Stomach smooth muscle (tissue), 2 donors: ENCODE results near the gene PBX1.
"Not testable (repeated sequence)": the region's sequence is repeated elsewhere in the genome, so short reads cannot be mapped to it uniquely, and the experiment has no call there.

Experiments
- H3K27ac ChIP-seq: one replicate; pipeline ENCODE4 v1.7.0; 2013; ENCODE audit warnings: mild to moderate bottlenecking, low read length, inconsistent platforms
- H3K27me3 ChIP-seq, 2 donors: one replicate each; pipeline ENCODE4 v1.7.0; 2013; ENCODE audit warnings: low read length in 2 of 2; ENCODE audit not compliant: insufficient read depth in 2 of 2, control insufficient read depth in 1 of 2
- H3K36me3 ChIP-seq, 2 donors: one replicate each; pipeline ENCODE4 v1.7.0; 2013; ENCODE audit warnings: low read length in 2 of 2; ENCODE audit not compliant: control insufficient read depth in 2 of 2, insufficient read depth in 2 of 2
- H3K4me1 ChIP-seq: one replicate; pipeline ENCODE4 v1.7.0; 2013; ENCODE audit warnings: low read length; ENCODE audit not compliant: control insufficient read depth, insufficient read depth
- H3K4me3 ChIP-seq, 2 donors: one replicate each; pipeline ENCODE4 v1.7.0; 2013; ENCODE audit warnings: low read length in 2 of 2
- H3K9ac ChIP-seq, 2 donors: one replicate each; pipeline ENCODE4 v1.7.0; 2013; ENCODE audit warnings: low read length in 2 of 2, mild to moderate bottlenecking in 1 of 2
- H3K9me3 ChIP-seq, 2 donors: one replicate each; pipeline ENCODE4 v1.7.0; 2013; ENCODE audit warnings: low read length in 2 of 2; ENCODE audit not compliant: control insufficient read depth in 2 of 2
- donor health status: healthy.
- donor health status: Pancreatic carcinoma.

The PBX1 gene

GRCh38 chr1:164643018-164643417 lies 84.0 kb downstream of the PBX1 start:
- no peak overlapping the region for H3K4me3 ChIP-seq
- no peaks in the 10 kb centered on the region for H3K36me3 ChIP-seq
- H3K27me3 ChIP-seq = no peaks in the 10 kb centered on the region
- H3K9me3 ChIP-seq = no peaks in the 10 kb centered on the region
- peaks cover 48% of the 10 kb centered on the region for H3K4me1 ChIP-seq
- no peak overlapping the region for H3K27ac ChIP-seq
- no peak overlapping the region for H3K9ac ChIP-seq

DNA sequence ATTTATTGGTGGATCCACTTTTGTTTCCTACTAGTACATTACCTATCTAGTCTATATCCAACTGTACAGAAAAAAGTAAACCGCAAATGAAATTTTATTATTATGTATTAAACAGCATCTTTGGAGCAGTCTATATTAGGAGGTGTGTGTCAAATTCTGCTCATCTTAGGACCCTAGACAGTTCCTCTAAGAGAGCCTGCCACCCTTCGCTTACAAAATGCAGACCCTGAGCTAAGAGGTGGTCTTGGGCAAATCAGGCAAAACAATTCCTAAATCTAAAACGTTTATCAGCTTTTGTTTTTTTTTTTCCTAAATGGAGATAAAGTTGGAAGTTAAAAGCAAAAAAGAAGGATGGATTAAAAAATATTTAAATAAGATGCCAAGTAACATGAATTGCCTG lies 85.3 kb downstream of the PBX1 start:
- H3K27ac ChIP-seq = peak overlapping the region; percentile 32
- no peaks in the 10 kb centered on the region for H3K36me3 ChIP-seq
- H3K9ac ChIP-seq = no peak overlapping the region
- peaks cover 50% of the 10 kb centered on the region for H3K4me1 ChIP-seq
- no peaks in the 10 kb centered on the region for H3K9me3 ChIP-seq
- H3K4me3 ChIP-seq = no peak overlapping the region
- H3K27me3 ChIP-seq = no peaks in the 10 kb centered on the region

DNA sequence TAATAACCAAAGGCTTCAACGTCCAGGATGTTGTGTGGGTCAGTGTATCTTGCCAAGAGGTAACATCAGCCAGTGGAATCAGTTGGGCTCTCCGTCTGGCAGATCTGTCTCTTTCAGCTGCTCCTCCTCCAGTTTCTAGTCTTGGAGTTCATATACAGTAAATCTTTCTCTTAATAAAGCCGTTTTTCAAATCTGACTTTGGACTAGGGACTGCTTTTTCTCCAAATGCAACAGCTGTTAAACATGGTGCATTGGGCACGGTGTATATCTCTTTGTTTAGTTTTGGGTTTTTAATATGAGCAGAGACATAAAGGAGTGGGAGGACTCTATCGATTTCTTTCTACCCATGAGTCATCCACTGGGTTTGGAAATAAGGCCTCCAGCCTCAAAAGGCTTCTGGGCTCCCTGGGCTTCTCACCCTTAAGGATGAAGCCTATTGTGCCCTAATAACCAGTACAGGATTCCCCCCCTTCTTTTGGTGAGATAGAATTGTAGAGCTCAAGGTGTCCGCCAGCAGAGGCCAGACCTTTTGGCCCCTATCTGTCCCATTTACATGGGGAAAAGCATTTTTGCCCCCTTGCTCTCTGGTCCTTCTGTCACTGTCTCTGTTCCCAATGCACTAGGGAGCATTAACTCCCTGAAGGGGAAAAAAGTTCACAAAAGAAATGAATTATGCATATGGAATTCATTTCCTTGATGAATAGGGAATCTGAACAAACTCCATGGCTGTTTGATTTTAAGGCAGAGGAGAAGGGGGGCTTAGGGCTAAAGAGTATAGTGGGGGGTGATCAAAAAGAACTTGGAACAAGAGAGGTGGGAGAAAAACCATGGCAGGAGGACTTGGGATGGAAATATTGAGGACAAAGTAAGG lies 86.0 kb downstream of the PBX1 start:
- Histone ChIP-seq H3K27ac (peak overlapping the region; percentile 32), H3K9me3 (no peaks in the 10 kb centered on the region), H3K36me3 (no peaks in the 10 kb centered on the region), H3K4me3 (peak overlapping the region in 1 of 2 donors; percentile 3), H3K4me1 (peaks cover 52% of the 10 kb centered on the region), H3K9ac (peak overlapping the region in 1 of 2 donors; percentile 13), H3K27me3 (no peaks in the 10 kb centered on the region)

DNA sequence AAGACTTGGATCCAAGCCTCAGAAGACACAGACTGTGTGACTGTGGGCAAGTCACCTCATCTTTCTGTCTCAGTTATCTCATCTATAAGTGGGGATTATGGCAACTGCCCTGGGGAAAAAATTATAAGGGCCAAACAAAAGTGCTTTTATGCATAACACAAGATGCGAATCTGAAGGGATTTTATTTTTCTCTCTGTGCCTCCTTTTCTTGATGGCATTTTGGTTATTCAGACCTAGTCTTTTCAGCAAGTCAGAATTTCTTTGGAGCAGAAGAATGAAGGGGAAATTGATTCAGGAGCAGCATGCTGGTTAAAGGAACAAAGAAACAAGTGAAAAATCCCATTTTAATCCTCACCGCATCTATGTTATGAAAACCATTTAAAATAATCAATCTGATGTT lies 86.9 kb downstream of the PBX1 start:
- Histone ChIP-seq H3K4me1 (peaks cover 52% of the 10 kb centered on the region), H3K36me3 (no peaks in the 10 kb centered on the region), H3K9me3 (no peaks in the 10 kb centered on the region), H3K27me3 (no peaks in the 10 kb centered on the region), H3K9ac (no peak overlapping the region), H3K4me3 (no peak overlapping the region), H3K27ac (no peak overlapping the region)

DNA sequence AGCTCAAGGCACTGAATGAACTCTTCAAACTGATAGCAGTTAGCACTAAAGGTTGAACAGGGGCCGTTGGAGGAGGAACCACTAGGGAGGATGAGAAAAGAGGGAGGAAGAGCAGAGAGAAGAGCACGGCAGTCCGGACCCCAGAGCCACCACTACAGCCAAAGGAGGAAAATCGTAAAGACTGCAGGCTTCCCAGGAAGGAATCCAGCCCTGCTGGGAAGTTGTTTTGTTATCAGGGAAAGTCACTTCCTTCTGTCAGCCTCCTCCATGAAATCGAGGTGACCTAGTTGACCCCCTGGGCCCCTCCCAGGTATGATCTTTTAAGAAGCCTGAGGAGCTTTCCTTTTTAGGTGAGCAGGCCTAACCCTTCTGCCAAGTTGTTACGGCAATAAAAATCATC lies 88.2 kb downstream of the PBX1 start:
- Histone ChIP-seq H3K9me3 (no peaks in the 10 kb centered on the region), H3K4me1 (peaks cover 56% of the 10 kb centered on the region), H3K27me3 (no peaks in the 10 kb centered on the region), H3K4me3 (no peak overlapping the region), H3K36me3 (no peaks in the 10 kb centered on the region), H3K9ac (no peak overlapping the region), H3K27ac (peak overlapping the region; percentile 41)

DNA sequence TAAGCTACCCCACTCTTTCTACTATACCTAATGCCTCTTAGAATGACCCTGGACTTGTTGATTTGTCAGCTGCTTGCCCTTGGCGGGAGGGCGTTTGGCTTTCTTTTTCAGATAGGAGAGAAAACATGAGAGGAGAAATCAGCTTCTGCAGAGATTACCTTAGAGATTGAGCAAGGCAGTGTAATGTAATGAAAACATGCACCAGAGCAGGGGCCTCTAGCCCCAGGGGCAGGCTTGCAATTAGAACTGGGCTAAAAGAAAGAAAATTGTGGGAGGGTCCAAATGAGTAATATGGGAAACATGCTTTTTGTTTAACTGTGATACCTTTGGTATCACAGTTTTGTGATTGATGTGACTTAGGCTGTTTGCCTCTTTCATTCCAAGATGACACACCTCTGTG lies 89.7 kb downstream of the PBX1 start:
- Histone ChIP-seq H3K27ac (no peak overlapping the region), H3K36me3 (no peaks in the 10 kb centered on the region), H3K27me3 (no peaks in the 10 kb centered on the region), H3K9me3 (no peaks in the 10 kb centered on the region), H3K9ac (no peak overlapping the region), H3K4me1 (peaks cover 52% of the 10 kb centered on the region), H3K4me3 (no peak overlapping the region)

- no peak overlapping the region for H3K27ac ChIP-seq
- H3K9me3 ChIP-seq = no peaks in the 10 kb centered on the region
- peak overlapping the region in 1 of 2 donors; percentile 16 for H3K4me3 ChIP-seq
- H3K36me3 ChIP-seq = no peaks in the 10 kb centered on the region
- H3K9ac ChIP-seq = no peak overlapping the region
- H3K4me1 ChIP-seq = peaks cover 51% of the 10 kb centered on the region
- no peaks in the 10 kb centered on the region for H3K27me3 ChIP-seq
These were observed 90.2 kb downstream of the PBX1 start for GRCh38 chr1:164649146-164649545.

- Histone ChIP-seq H3K36me3 (no peaks in the 10 kb centered on the region), H3K4me1 (peaks cover 41% of the 10 kb centered on the region), H3K4me3 (no peak overlapping the region), H3K9me3 (no peaks in the 10 kb centered on the region), H3K27me3 (no peaks in the 10 kb centered on the region), H3K27ac (peak overlapping the region; percentile 53), H3K9ac (no peak overlapping the region)
These were observed 91.5 kb downstream of the PBX1 start for GRCh38 chr1:164650531-164650930.

DNA sequence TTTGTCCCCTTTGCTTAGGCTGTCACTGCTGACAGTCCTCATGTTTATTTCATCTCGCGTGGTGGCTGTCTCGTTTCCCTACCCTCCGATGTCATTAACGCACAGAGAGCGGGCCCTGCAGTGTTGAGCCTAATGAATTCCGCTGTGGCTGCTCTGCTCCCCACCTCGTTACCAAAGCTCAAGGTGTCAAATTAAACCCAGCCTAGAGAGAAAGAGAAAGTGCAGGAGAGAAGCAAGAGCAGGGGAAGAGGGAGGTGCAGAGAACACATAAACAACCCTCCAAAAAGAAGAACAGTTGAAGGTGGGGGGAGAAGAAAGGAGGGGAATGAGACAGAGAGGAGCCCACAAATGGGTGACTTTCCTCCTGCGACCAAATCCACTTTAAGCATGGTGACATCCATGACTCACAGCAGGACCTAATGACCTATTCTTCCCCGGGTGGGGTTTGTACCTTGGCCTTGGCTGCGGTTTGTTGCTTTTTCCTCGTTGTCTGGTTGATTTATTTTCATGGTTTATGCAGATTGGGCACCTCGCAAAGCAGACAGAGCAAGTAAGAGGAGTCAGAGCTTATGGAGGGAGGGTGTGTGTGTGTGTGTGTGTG lies 92.5 kb downstream of the PBX1 start:
- H3K4me1 ChIP-seq = peaks cover 41% of the 10 kb centered on the region
- no peaks in the 10 kb centered on the region for H3K36me3 ChIP-seq
- no peaks in the 10 kb centered on the region for H3K9me3 ChIP-seq
- H3K27me3 ChIP-seq = no peaks in the 10 kb centered on the region
- H3K27ac ChIP-seq = peak overlapping the region; percentile 53
- H3K4me3 ChIP-seq = peak overlapping the region in 1 of 2 donors; percentile 55
- H3K9ac ChIP-seq = peak overlapping the region in 1 of 2 donors; percentile 36

DNA sequence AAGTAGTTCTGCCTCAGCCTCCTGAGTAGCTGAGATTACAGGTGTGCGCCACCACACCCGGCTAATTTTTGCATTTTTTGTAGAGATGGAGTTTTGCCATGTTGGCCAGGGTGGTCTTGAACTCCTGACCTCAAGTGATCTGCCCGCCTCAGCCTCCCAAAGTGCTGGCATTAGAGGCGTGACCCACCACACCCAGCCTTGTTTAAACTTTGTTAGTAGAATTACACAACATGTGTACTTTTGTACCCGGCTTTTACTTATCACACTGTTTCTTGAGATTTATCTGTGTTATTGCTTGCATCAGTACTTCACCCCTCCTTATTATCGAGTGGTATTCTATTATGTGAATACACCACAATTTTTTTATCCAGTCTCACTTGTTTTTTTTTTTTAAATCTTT lies 94.0 kb downstream of the PBX1 start:
- not testable (repeated sequence) for H3K9me3 ChIP-seq, H3K4me3 ChIP-seq, H3K9ac ChIP-seq, H3K27me3 ChIP-seq, H3K27ac ChIP-seq, H3K36me3 ChIP-seq
- peaks cover 35% of the 10 kb centered on the region for H3K4me1 ChIP-seq

DNA sequence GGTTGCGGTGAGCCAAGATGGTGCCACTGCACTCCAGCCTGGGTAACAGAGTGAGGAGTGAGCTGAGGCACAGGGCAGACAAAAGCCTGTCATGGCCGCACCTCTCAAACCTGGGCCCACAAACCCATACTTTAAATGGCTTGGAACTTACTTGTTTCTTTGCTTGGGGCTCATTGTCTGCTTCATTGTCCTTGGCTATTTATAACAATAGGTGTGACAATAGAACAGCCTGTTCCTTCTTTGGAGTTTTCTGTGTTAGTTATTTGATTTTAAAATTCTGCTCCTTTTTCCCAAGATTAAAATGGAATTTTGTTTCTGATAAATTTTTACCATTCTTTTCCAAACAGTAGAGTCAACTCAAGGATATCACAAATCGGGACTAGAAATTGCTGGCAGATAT lies 94.7 kb downstream of the PBX1 start:
- peaks cover 30% of the 10 kb centered on the region for H3K4me1 ChIP-seq
- H3K27ac ChIP-seq = no peak overlapping the region
- no peak overlapping the region for H3K4me3 ChIP-seq

More for the DNA sequence above, 94.7 kb downstream of the PBX1 start:
- Histone ChIP-seq H3K36me3 (no peaks in the 10 kb centered on the region), H3K9ac (no peak overlapping the region), H3K9me3 (no peaks in the 10 kb centered on the region), H3K27me3 (no peaks in the 10 kb centered on the region)
